ENCODE data around the gene RAI2. TPM values are rescaled to one million over a fixed set of nuclear protein-coding genes. Genes with fewer than 3 reads are reported as not detected.
A peak's percentile ranks its signal among the peaks of the same experiment; 100 is the strongest.

Gene RAI2
- total RNA-seq (43.1 TPM), polyA plus RNA-seq (ENCODE audit: insufficient read depth, low read depth, low replicate concordance) (18.3 TPM)
- long read RNA-seq, donor 1, result 0 reads
- long read RNA-seq, donor 2, result 0 reads
- long read RNA-seq, donor 3, partial matches to known transcripts, result 0 of 8 reads
- long read RNA-seq, donor 3, other reads (novel, unspliced or antisense), result 5 of 8 reads
- long read RNA-seq, donor 4, partial matches to known transcripts, result 0 of 2 reads
- long read RNA-seq, donor 4, other reads (novel, unspliced or antisense), result 0 of 2 reads
- long read RNA-seq, donor 5, result 0 reads
- long read RNA-seq, donor 6, partial matches to known transcripts, result 0 of 1 reads
- long read RNA-seq, donor 6, other reads (novel, unspliced or antisense), result 0 of 1 reads
- long read RNA-seq, donor 7, transcript RAI2-204 (2 exons, 2,224 nt), result major isoform, 8 of 37 reads
- long read RNA-seq, donor 7, partial matches to known transcripts, result 0 of 37 reads
- long read RNA-seq, donor 7, other reads (novel, unspliced or antisense), result 26 of 37 reads
- long read RNA-seq, donor 8, partial matches to known transcripts, result 0 of 2 reads
- long read RNA-seq, donor 8, other reads (novel, unspliced or antisense), result 0 of 2 reads
- long read RNA-seq, donor 9, result 0 reads
- long read RNA-seq, donor 10, result 0 reads

DNA sequence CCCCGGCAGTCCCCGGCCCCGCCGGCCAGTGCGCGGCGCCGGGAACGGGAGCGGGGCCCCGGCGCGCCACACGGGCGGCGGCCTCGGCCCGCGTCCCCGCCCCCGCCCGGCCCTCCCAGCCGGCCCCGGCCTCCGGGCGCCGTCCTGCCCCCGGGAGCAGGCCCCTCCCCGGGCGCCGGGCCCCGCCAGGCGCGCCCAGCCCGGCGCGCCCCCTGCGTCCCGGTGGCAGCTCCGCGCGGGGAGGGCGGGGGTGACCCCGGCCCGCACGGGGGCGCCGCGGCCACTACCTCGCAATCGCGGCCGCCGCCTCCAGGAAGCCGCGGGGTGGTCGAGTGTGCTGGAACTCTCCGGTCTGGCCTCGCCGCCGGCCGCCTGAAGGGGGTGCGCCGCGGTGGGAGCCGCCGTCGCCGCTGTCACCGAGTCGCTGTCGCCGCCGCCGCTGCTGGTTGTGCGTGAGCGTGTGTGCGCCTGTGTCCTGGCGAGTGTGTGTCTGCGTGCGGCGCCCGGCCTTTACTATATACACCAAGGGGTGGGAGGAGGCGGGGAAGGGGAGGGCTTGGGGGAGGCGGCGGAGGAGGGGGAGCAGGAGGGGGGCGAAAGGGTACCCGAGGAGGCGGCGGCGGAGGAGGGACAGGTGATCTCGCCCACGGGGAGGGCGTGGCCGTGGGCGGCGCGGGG is at the start of gene RAI2:
RAI2 (minus strand) TSS at position 488 of the 678 bp plus-strand sequence. CDS start 59,288 bp downstream, outside the sequence.
- Histone ChIP-seq H3K9ac (ENCODE audit: low read length in 3 of 3) (peak within 1 kb of the TSS in 2 of 3 donors; percentile 69 to 73), H3K4me3 (ENCODE audit: low read length in 3 of 3) (peak within 1 kb of the TSS; percentile 44 to 74 (median 53)), H3K27ac (ENCODE audit: low read depth in 2 of 2, low read length in 2 of 2) (peak within 1 kb of the TSS in 1 of 2 donors; percentile 17), H3K36me3 (ENCODE audit: control insufficient read depth in 2 of 3, insufficient read depth in 3 of 3, low read length in 3 of 3) (no peaks in the 10 kb centered on the region), H3K4me1 (ENCODE audit: control insufficient read depth in 2 of 3, insufficient read depth in 2 of 3, low read depth in 1 of 3, low read length in 3 of 3) (no peaks in the 10 kb centered on the region), H3K27me3 (ENCODE audit: control insufficient read depth, insufficient read depth, low read length) (peaks cover 5% of the 10 kb centered on the region), H3K9me3 (ENCODE audit: control insufficient read depth in 2 of 3, insufficient read depth in 1 of 3, low read length in 3 of 3) (no peaks in the 10 kb centered on the region)
- intact Hi-C loops (cut with DNase I), result no loop called here
- TF ChIP-seq, protein P1, sequence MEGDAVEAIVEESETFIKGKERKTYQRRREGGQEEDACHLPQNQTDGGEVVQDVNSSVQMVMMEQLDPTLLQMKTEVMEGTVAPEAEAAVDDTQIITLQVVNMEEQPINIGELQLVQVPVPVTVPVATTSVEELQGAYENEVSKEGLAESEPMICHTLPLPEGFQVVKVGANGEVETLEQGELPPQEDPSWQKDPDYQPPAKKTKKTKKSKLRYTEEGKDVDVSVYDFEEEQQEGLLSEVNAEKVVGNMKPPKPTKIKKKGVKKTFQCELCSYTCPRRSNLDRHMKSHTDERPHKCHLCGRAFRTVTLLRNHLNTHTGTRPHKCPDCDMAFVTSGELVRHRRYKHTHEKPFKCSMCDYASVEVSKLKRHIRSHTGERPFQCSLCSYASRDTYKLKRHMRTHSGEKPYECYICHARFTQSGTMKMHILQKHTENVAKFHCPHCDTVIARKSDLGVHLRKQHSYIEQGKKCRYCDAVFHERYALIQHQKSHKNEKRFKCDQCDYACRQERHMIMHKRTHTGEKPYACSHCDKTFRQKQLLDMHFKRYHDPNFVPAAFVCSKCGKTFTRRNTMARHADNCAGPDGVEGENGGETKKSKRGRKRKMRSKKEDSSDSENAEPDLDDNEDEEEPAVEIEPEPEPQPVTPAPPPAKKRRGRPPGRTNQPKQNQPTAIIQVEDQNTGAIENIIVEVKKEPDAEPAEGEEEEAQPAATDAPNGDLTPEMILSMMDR (IDR thresholded peaks at IDR 0.05; ENCODE audit: borderline replicate concordance, extremely low read depth, insufficient read depth), result no peak
- DNase-seq (peak; percentile 13 to 87 (median 57)), FAIRE-seq (no peak)

DNA sequence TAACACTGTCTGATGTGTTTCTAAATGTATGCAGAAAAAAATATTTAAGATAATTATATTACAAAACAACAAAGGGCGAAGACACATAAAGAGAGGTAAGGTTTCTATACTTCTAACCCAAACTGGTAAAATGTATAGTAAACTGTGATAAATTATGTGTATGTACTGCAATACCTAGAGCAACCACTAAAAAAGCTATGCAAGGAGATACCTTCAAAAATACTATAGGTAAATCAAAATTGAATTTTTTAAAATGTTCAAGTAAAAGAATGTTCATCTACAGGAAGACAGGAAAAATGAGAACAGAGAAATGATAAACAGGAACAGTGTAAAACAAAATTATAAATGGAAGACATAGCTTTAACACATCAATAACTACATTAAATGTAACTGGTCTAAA is 27.3 kb upstream of the RAI2 start:
- no peaks in the 10 kb centered on the region for H3K36me3 ChIP-seq (ENCODE audit: control insufficient read depth in 2 of 3, insufficient read depth in 3 of 3, low read length in 3 of 3)
- no peak overlapping the region for H3K9ac ChIP-seq (ENCODE audit: low read length in 3 of 3)
- no peaks in the 10 kb centered on the region for H3K4me1 ChIP-seq (ENCODE audit: control insufficient read depth in 2 of 3, insufficient read depth in 2 of 3, low read depth in 1 of 3, low read length in 3 of 3)
- DNase-seq, result no peak
- H3K27ac ChIP-seq (ENCODE audit: low read depth in 2 of 2, low read length in 2 of 2), result no peak overlapping the region
- peak; percentile 89 for FAIRE-seq
- H3K4me3 ChIP-seq (ENCODE audit: low read length in 3 of 3), result no peak overlapping the region
- TF ChIP-seq, protein P1 (IDR thresholded peaks at IDR 0.05; ENCODE audit: borderline replicate concordance, extremely low read depth, insufficient read depth), result no peak
- H3K27me3 ChIP-seq (ENCODE audit: control insufficient read depth, insufficient read depth, low read length), result peaks cover 6% of the 10 kb centered on the region
- intact Hi-C loops (cut with DNase I), result no loop called here
- no peaks in the 10 kb centered on the region for H3K9me3 ChIP-seq (ENCODE audit: control insufficient read depth in 2 of 3, insufficient read depth in 1 of 3, low read length in 3 of 3)

DNA sequence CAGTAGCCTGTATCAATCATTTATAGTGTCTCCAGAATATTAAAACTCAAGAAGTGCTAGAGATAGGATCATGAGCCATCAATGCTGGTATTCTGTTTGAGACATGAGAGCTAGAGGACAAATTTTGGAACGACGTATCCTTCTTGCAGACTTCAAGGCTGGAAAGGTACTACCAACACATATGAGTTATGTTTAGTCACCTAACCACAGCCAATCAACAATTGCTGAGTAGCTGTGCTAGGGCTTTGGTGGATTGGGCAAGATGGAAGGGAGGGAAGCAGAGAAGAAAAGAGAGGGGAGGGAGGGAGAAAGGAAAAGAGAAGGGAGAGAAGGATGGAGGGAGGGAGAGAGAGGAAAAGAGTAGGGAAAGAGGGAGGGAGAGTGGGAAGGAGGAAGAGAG is 21.6 kb upstream of the RAI2 start:
- Histone ChIP-seq H3K4me1 (ENCODE audit: control insufficient read depth in 2 of 3, insufficient read depth in 2 of 3, low read depth in 1 of 3, low read length in 3 of 3) (no peaks in the 10 kb centered on the region), H3K36me3 (ENCODE audit: control insufficient read depth in 2 of 3, insufficient read depth in 3 of 3, low read length in 3 of 3) (no peaks in the 10 kb centered on the region), H3K4me3 (ENCODE audit: low read length in 3 of 3) (no peak overlapping the region), H3K9ac (ENCODE audit: low read length in 3 of 3) (no peak overlapping the region), H3K27ac (ENCODE audit: low read depth in 2 of 2, low read length in 2 of 2) (no peak overlapping the region), H3K27me3 (ENCODE audit: control insufficient read depth, insufficient read depth, low read length) (peaks cover 9% of the 10 kb centered on the region), H3K9me3 (ENCODE audit: control insufficient read depth in 2 of 3, insufficient read depth in 1 of 3, low read length in 3 of 3) (no peaks in the 10 kb centered on the region)
- DNase-seq (no peak), FAIRE-seq (no peak)
- intact Hi-C loops (cut with DNase I), result no loop called here
- TF ChIP-seq, protein P1 (IDR thresholded peaks at IDR 0.05; ENCODE audit: borderline replicate concordance, extremely low read depth, insufficient read depth), result no peak
